HG03460 (cell line): ENCODE data around the gene LGALS14.
"Not testable (repeated sequence)": the region's sequence is repeated elsewhere in the genome, so short reads cannot be mapped to it uniquely, and the experiment has no call there.

Experiments
- ATAC-seq: cut with Tn5 transposase; IDR thresholded peaks from one replicate; pipeline ENCODE4 v1.9.1; 2021; ENCODE audit not compliant: unreplicated experiment

The LGALS14 gene, protein sequence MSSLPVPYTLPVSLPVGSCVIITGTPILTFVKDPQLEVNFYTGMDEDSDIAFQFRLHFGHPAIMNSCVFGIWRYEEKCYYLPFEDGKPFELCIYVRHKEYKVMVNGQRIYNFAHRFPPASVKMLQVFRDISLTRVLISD

DNA sequence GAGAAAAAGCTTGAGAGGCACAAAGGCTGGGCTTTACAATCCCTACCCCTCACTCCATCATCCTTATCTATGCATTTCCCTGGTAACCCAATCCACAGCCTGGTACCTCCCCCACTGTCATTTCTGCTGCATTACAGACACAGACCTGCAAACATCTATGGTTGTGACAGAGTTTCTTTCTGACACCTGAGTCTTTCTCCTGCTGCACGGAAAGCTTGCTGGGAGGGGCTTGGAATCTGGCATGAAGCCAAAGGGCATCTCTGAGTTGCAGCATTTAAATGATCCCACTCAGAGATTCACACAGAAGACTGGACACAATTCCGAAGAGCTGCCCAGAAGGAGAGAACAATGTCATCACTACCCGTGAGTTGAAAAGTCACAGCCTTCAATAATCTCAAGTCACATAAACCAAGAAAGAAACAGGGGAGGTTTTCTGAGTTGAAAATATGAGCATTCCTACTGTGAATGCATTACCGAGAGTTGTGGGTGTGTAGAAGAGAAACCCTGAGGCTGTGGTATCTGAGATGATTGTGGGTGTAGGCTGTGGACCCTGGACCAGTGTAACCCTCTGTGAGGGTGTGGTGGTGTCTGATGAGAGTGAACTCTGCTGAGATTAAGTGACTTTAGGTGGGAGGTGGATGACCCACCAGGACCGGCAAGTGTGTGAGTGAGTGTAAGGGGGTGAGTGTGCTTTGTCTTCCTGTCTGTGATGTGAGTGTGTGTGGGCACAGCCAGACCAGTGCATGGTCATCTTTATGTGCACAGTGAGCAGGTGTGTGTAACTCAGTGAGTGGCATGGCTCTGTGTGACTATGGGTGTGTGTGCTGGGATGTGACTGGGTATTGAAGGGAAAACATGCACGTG lies at the start of gene LGALS14:
LGALS14 (plus strand) TSS at position 301 of the 864 bp plus-strand sequence; CDS start at position 349, 48 bp downstream.
- ATAC-seq, result no peak

DNA sequence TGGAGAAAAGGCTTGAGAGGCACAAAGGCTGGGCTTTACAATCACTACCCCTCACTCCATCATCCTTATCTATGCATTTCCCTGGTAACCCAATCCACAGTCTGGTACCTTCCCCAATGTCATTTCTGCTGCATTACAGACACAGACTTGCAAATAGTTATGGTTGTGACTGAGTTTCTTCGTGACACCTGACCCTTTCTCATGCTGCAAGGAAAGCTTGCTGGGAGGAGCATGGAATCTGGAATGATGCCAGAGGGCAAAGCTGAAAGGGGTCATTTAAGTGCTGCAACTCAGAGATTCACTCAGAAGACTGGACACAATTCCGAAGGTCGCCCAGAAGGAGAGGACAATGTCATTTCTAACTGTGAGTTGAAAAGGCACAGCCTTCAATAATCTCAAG lies 48.7 kb upstream of the LGALS14 start, which contains the start of gene LGALS16:
LGALS16 (plus strand) TSS at position 301 of the 400 bp plus-strand sequence; CDS start at position 350, 49 bp downstream.
- ATAC-seq, result no peak

DNA sequence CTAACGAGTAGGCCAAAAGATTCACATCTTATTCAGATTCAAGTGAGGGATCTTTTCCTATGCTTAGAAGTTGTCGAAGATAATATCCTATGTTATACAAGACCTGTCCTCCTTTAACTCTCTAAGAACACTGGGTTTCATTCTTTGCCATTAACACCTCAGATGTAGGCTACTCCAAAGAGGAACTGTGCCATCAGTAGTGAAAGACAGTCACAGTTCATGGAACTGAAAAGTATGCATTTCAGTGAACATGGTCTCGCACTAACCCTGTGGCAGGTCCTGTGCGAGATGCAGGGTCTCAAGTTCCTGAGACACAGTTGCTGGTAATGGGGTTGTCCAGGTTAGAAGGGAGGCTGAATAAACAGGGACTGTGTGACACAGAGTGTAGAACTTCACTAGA lies 44.5 kb upstream of the LGALS14 start:
- no peak for ATAC-seq

DNA sequence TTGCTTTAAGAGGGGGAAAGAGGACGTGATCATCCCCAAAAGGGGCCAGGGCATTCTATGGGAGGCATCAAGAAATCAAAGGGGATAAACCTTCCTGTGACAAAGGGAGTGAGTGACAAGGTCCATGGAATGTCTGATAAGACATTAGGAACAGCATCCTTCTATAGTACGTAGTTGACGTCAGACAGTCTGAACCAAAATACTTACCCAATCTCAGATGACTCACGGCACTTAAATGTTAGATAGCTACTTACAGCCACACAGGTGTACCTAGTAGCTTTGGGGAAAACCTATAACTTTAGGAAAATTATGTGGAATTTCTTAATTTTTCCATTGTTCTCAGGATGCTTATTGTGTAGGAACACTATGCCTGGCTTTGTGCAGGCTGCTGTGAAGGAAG lies 43.6 kb upstream of the LGALS14 start:
- ATAC-seq, result no peak

DNA sequence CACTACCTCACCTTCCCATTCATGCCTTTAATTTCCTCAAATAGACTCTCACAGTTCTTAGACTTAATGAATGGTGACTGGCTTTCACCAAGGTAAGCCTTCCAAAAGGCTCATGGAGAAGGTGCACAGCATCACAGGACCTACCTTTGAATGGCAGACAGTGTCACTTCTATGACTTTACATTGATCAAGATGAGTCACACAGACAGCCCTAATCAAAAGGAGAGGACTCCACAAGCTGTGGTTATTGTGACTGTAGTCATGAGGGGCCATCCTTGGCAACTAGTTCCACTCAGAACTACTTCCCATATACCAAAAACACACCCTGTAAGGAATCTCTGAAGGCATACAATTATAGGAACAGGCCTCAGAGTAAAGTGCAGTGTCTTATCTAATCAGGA lies 42.7 kb upstream of the LGALS14 start:
- ATAC-seq, result no peak

DNA sequence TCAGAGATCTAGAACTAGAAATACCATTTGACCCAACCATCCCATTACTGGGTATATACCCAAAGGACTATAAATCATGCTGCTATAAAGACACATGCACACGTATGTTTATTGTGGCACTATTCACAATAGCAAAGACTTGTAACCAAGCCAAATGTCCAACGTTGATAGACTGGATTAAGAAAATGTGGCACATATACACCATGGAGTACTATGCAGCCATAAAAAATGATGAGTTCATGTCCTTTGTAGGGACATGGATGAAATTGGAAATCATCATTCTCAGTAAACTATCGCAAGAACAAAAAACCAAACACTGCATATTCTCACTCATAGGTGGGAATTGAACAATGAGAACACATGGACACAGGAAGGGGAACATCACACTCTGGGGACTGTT lies 34.4 kb upstream of the LGALS14 start:
- not testable (repeated sequence) for ATAC-seq

DNA sequence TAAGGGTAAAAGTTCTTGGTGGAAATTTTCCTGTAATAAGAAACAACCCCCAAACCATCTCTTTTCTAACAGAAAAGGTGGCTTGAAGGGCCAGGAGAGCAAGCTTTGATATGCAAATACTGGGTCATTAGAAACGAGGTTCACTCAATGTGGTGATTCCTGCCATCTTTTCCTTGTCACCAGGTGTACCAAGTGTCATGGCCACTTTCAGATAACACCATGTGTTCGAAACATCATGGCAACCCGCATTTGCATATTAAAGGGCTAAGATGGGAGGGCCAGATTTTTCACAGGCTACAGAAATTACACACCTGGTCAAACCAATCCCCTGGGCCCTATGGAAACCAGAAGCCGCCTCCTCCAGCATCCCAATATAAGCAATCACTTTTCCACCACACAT lies 33.3 kb upstream of the LGALS14 start:
- no peak for ATAC-seq

DNA sequence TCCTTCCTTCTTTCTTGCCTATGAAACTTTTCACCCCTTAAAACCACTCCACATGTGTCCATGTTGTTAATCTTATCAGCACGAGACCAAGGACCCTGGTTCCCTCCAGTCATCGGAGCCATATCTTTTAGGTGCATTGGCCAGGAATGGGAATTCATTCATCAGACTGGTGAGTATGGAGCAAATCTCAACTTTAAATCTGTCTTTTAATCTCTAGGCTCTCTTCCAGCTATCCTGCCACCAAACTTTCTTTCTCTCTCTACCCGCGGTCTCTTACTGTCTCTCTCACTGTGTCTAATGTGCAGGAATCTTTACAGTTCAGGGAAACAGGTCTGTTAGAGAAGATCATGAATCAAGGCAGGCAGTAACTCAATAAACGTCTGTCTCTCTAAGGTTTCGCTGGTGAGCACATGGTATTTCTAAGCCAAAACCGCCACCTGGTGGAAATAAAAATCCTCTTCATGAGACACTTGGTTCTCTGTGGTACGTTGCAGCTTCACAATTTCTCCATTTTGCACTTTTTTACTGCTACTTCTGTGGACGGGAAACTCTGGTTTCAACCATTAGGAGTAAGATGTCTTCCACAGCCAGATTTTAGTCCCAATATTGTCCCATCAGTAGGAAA lies 32.4 kb upstream of the LGALS14 start:
- no peak for ATAC-seq

DNA sequence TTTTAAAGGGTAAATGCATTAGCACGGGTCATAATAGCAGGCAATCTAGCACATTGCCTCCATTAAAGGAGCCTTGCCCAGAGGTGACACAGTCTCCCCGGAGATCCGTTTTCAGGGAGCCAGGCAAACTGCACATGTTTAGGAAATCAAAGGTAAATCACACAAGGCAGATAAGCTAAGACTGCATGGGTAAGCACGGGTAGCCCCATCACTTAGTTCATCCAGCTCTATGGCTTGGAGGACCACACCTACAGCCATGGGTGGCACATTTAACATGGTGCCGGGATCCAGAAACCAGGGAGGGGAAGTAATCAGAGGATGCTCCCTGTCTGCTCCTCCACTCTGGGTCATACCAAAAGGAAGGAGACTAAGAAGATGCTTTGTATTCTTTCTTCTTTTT lies 31.8 kb upstream of the LGALS14 start:
- no peak for ATAC-seq

DNA sequence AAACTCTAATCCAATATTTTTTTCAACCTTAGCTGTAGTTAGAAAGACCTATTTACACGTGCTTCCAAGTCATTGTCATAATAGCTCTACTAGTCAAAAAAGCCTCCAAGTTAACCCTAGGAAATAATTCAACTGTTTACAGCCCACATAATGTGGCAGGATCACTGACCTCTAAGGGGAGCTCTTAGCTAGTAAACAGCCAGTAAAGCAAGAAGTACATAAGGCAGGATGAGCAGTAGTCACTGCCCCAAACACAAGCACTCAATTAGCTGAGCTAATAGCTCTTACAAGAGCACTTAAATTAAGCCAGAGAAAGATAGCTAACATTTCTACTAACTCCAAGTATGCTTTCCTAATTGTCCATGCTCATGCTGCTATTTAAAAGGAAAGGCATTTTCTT lies 30.4 kb upstream of the LGALS14 start:
- ATAC-seq, result not testable (repeated sequence)

DNA sequence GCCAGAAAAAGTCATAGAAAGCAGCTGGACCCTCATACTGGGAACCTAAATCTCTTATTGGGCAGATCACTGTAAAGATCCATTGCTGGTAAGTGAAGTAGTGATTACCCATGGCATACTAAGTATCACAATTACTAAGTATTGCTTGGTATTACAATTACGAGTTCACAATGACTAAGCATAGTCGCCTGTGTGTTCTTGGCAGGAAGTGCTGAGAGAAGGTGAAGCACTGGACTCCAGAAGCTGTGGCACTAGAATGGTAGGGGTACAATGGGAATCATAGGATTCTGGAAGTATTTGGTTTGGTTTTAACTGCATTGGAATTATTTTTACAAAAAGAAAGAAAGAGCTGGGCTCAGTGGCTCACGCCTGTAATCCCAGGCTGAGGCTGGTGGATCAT lies 28.3 kb upstream of the LGALS14 start:
- ATAC-seq, result no peak

DNA sequence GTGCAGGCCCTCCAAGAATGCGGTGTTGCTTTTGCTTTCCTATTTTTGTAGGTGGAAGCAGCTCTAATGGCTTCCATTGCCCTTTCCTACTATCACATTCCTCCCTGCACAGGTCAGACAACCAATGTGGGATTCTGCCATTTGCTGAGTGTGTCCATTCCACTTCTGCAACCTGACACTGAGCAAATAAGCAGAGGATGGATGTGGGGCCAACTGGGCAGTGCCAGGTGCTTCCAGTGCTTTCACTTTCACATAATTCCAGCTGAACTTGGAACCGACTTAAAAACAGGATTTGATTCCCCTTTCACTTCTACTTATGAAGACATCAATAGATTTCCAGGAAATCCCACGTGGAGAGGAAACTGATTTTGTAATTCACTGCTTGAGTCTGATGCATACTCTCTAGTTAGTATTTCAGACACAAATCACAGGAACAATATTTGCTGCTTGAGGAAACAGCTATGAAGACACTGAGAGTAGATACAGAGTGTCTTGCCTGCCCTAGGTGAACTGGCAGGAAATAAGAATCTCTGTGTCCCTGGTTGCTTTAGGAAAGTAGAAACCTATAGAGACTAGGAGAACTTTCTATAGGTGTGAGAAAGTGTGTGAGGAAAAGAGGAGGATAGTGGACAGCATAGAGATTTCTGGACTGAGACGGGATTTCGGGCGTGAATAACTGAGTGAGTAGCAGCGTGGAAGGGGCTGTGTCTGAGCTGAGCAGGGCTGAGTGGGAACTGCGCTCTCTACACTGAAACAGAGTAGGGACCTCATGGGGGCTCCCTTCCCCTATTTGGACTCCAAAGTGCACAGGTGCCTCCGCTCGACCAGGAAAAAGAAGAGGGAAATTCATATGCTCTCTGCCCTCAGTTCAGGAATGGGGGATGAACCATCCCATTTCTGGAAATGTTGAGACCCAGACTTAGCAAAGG lies 26.1 kb upstream of the LGALS14 start:
- no peak for ATAC-seq

DNA sequence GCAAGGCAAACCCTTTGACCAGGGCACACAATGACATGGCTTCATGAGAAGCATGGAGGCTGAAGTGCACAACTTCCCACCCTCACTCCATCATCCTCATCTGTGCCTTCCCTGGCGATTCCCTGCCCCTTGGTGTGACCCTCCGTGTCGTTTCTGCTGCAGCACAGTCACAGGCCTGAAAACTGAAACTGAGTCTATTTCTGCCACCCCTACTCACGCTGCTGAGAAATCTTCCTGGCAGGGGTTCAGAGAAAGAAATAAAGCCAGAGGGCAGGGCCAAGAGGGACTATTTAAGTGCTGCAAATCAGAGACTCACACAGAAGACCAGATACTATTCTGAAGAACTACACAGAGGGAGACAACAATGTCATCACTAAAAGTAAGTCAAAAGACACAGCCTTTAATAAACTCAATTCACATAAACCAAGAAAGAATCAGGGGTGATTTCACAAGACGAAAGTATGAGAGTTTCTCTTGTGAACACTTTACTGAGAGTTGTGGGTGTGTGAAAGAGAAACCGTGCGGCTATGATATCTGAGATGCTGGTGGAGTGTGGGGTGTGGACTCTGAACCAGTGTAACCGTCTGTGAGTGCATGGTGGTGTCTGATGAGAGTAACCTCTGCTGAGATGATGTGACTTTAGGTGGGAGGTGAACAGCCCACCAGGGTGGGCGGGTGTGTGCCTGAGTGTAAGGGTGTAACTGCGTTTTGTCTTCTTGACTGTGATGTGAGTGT lies 25.1 kb upstream of the LGALS14 start:
- ATAC-seq, result peak; percentile 49

DNA sequence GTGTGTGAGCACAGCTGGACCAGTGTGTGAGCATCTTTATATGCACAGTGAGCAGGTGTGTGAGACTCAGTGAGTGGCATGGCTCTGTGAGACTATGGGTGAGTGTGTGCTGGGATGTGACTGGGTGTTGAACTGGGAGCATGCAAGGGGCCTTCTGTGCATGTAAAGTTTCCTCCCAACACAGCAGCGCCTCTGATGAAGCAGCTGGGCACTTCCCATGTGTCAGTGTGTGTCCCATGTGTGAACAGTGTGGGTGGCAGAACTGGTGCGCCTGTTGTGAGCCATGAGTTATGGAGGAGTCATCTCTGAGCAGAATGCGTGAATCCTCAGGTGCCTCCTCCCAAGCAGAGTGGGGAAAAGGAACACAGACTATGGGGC lies 24.5 kb upstream of the LGALS14 start:
- ATAC-seq, result no peak

DNA sequence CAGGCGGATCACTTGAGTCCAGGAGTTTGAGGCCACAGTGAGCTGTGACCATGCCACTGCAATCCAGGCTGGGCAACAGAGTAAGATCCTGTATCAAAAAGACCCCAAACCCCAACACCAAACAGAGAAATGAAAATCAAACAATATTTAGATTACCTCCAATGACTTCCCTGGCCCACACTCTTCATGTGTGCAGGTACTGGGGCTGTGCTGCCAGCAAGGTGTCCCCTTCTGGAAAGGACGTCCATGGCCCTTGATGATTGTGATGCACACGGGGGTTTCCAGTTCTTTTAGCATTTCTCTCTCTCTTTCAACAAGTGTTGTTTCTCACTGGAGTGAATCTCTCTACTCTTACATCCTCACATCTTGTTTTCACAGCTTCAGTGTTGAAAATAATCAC lies 23.7 kb upstream of the LGALS14 start:
- ATAC-seq, result no peak

DNA sequence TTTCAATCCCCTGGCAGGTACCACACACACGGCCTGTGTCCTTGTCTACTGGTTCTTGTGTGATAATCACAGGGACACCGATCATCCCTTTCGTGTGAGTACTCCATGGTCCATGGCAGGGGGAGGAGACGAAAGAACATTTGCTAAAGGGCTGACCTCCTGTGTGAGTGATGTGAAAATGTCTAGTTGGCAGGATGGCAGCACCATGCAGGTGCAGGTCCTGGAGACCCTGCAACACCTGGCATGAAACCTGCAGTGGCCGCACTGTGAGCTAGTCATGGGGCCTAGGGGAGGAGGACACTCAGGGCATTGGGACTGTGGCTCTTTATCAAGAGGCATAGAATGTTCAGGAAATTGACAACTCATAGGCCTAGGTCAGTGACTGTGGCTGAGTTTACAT lies 22.9 kb upstream of the LGALS14 start:
- ATAC-seq, result no peak

DNA sequence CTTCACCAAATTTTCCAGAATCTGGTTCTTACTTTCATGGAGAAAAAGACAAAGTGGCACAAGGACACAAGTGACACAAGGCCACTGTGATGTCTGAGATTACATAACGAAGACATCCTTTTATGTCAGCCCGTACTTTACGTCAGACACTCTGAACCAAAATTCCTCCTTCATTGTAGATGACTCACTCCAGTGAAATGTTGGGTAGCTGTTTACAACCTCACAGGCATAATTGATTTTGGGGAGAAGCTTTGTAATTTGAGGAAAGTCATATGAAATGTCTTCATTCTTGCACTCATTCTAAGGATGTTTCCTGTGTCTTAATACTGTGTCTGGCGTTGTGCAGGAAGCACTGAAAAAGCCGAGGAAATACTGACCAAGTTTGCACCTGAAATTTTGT lies 20.0 kb upstream of the LGALS14 start:
- ATAC-seq, result no peak

DNA sequence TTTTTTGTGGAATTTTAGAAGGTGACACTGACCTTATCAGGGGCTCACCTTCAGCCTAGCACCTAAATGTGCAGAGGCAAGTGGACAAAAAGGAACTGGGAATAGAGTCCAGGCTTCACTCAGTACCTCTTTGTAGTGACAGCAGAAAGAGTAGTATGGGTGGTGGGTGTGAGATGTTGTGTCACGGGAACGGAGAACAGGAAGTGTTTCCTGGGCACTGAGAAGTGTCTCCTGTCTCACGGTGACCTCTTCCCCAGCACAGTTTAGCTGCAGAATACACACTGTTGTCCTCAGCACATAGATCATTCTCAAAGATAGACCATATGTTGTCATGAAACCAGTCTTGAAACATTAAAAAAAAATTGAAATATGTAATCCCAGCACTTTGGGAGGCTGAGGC lies 17.5 kb upstream of the LGALS14 start:
- no peak for ATAC-seq

DNA sequence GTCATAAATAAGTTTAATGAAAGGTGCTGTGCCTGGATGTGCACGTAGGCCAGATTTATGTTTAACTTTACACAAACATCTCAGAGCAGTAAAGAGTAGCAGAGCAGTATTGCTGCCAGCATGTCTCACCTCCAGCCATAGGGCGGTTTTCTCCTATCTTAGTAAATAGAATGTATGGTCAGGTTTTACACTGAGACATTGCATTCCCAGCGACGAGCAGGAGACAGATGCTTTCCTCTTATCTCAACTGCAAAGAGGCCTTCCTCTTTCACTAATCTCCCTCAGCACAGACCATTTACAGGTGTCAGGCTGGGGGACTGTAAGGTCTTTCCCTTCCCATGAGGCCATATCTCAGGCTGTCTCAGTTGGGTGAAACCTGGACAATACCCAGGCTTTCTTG lies 15.6 kb upstream of the LGALS14 start:
- ATAC-seq, result not testable (repeated sequence)

DNA sequence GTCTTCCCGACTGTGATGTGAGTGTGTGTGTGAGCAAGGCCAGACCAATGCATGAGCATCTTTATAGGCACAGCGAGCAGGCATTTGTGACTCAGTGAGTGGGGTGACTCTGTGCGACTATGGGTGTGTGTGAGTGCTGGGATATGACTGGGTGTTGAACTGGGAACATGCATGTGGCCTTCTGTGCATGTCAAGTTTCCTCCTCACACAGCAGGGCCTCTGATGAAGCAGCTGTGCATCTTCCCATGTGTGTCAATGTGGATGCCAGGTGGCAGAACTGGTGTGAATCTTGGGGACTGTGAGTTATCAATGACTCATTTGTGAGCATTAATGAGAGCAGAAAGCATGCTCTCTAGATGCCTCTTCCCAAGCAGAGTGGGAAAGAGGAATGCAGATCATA lies 12.1 kb upstream of the LGALS14 start:
- ATAC-seq, result no peak
